GM21717 (cell line): ENCODE results near the gene CXCL6.

Source experiments
- ATAC-seq: cut with Tn5 transposase; IDR thresholded peaks from one replicate; pipeline ENCODE4 v1.9.1; 2021; ENCODE audit warnings: mild to moderate bottlenecking, moderate library complexity; ENCODE audit not compliant: unreplicated experiment

The CXCL6 gene

DNA sequence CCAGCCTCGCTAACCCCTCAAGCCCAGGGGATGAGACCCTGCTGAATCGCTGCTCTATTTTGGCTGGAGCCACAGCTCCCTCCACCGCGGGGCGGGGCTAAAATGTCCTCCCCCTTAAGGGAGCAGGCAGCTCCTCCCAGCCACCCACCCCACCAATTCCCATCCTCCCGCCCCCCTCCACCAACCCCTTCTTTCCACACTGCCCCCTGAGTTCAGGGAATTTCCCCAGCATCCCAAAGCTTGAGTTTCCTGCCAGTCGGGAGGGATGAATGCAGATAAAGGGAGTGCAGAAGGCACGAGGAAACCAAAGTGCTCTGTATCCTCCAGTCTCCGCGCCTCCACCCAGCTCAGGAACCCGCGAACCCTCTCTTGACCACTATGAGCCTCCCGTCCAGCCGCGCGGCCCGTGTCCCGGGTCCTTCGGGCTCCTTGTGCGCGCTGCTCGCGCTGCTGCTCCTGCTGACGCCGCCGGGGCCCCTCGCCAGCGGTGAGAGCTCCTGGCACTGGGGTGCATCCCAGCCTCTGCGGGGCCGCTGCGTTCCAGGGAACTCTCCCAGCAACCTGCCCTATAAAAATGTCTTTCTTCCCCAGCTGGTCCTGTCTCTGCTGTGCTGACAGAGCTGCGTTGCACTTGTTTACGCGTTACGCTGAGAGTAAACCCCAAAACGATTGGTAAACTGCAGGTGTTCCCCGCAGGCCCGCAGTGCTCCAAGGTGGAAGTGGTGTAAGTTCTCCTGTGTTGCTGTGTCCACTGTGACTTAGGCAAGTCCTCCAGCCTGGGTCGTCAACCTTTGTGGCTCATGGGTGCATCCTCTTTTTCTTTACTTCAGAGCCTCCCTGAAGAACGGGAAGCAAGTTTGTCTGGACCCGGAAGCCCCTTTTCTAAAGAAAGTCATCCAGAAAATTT is at the start of gene CXCL6:
Gene CXCL6, plus strand, starts transcription at position 306 of the 907 bp plus-strand sequence. Its CDS starts 73 bp downstream, at position 379.
- no peak for ATAC-seq

GRCh38 chr4:73788411-73788810 is 48.1 kb upstream of the CXCL6 start:
- no peak for ATAC-seq

DNA sequence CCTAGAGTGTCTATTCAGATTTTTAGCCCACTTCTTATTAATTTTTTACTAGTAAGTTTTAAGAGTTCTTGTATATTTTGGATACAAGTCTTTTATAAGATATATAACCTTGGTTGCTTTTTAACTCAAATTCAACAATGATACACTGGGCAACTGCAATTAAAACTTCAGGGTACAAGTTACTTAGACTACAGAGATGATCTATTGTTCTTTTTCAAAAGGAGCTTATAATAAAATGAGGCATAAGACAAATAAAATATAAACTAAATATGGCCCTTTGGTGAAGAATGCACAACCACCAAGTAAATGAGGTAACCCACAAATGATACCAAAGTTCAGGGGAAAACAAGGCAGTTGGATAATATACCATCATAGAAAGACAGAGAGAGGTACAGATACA is 37.6 kb upstream of the CXCL6 start:
- ATAC-seq: no peak

- ATAC-seq: no peak
Measured at GRCh38 chr4:73800206-73800605, 36.3 kb upstream of the CXCL6 start.

GRCh38 chr4:73801692-73802091 is 34.8 kb upstream of the CXCL6 start:
- ATAC-seq: no peak

DNA sequence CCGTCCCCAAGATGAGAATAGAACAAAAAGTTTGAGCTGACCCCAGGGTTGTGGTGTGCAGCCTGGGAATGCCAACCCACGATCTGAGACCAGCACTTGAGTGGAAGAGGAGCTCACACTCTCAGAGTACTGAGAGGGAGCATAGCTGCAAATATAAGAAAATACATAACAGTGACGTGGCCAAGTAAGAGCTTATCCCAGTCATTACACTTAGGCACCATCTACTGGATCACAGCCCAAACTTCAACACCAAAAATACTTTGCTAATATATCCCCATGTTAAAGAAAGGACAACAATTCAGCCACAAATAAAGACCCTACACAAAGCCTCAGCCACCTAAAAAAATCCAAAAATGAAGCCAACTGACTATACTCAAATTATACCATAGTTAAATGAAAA is 33.3 kb upstream of the CXCL6 start:
- ATAC-seq: no peak

- ATAC-seq: no peak
Measured at GRCh38 chr4:73810191-73810590, 26.3 kb upstream of the CXCL6 start.

DNA sequence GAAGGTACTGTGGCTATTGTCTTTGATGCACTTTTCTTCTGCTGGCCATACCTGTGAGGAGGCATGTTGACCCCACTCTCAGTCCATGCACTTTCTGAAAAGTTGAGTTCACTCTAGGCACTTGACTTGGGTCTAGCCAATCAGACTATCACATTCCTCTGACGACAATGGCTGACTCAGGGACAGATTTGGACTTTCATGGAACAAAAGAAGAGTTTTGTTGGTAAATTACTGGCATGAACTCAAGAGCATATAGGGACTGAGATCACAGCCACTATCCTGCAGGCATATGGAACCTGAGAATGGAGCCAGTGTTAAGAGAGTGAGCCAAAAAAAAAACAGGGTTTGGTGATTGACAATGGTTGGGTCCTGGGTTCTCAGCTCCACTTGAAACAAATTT is 24.6 kb upstream of the CXCL6 start:
- no peak for ATAC-seq

GRCh38 chr4:73814679-73815078 is 21.8 kb upstream of the CXCL6 start:
- no peak for ATAC-seq

GRCh38 chr4:73815145-73815544 is 21.3 kb upstream of the CXCL6 start:
- no peak for ATAC-seq

GRCh38 chr4:73816814-73817213 is 19.7 kb upstream of the CXCL6 start:
- no peak for ATAC-seq

- ATAC-seq: no peak
Measured at GRCh38 chr4:73817341-73817740, 19.1 kb upstream of the CXCL6 start.

GRCh38 chr4:73821325-73821724 is 15.2 kb upstream of the CXCL6 start:
- ATAC-seq: no peak

DNA sequence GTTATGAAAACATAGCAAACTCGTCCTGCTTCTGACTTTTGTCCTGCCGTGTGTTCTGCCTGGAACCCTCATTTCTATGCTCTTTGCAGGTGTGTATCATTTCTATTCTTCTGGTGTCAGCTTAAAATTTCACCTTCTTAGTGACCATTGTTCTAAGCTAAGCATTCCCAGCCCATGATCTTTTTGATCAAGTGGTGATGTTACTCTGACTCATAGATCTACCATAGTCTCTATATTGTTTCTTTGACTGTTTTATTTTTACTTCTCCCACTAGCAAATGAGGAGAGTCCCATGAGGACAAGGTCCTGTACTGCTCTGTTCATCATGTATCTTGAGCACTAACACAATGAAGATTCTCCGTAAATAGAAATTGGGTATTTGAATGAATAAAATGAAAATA is 14.1 kb upstream of the CXCL6 start:
- ATAC-seq: no peak

- no peak for ATAC-seq
Measured at GRCh38 chr4:73822812-73823504, 13.5 kb upstream of the CXCL6 start.

- no peak for ATAC-seq
Measured at GRCh38 chr4:73823760-73824159, 12.7 kb upstream of the CXCL6 start.

DNA sequence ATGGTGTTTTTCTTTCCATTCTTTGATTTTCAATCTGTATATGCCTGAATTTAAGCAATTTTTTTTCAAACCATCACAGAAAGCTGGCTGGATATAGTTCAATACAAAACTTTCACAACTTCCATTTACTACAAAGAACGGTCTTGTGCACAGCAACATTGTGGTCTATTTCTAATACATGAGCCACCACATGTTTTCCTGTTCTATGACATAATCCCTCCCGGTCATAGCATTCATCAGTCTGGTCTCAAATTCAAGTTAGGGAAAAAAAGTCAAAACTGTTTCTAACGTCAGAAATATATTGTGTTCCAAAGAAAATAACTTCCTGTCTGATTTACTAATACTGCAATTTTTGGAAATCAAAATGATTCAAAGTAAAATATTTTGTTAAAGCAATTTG is 7.5 kb upstream of the CXCL6 start:
- ATAC-seq: no peak

DNA sequence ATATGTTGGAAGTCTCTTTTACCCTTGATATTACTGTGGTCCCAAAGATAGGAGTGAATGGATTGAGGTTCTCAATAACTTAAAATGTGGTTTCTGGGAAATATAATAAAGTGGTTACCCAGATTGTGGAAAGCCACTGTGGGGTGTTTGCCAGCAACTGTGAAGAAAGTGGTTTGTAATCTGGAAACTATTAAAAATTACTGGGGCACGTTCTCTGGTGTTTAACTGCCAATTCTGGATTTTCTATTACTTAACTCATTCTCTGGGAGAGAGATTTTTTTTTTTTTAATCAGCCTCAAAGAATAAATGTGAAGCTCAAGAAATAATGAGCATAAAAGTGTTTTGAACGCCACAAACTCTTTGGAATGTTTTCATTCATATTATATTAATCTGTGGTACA is 4.9 kb upstream of the CXCL6 start:
- ATAC-seq: no peak

GRCh38 chr4:73832651-73833237 is 3.7 kb upstream of the CXCL6 start:
- ATAC-seq: no peak

- ATAC-seq: no peak
Measured at GRCh38 chr4:73839071-73839470, 2.6 kb downstream of the CXCL6 start.

- no peak for ATAC-seq
Measured at GRCh38 chr4:73839715-73840114, 3.2 kb downstream of the CXCL6 start.
